Measurements from ENCODE around the gene CFAP77. TPM values are rescaled to one million over a fixed set of nuclear protein-coding genes. Genes with fewer than 3 reads are reported as not detected.

Gene CFAP77
- total RNA-seq, 4 donors from 2014 or later: not detected

DNA sequence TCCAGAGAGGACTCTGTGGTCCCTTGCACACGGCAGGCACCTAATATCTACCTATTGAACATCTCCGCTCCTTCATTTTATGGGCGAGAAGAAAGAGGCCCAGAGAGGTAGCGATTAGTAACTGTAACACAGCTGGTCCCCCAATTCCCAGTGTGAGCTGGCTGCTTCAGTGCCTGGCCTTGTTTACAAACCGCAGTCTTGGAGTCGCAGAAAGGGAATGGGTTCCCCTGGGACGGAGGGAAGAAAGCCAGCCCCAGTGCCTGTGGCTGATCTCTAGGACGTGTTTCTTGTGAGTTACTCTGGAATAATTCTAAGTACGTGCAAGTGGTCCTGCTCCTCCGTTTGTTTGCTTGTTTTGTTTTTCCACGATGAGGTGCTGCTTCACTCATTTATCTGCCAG, 52.0 kb downstream of the CFAP77 start:
- TF ChIP-seq, protein P1, sequence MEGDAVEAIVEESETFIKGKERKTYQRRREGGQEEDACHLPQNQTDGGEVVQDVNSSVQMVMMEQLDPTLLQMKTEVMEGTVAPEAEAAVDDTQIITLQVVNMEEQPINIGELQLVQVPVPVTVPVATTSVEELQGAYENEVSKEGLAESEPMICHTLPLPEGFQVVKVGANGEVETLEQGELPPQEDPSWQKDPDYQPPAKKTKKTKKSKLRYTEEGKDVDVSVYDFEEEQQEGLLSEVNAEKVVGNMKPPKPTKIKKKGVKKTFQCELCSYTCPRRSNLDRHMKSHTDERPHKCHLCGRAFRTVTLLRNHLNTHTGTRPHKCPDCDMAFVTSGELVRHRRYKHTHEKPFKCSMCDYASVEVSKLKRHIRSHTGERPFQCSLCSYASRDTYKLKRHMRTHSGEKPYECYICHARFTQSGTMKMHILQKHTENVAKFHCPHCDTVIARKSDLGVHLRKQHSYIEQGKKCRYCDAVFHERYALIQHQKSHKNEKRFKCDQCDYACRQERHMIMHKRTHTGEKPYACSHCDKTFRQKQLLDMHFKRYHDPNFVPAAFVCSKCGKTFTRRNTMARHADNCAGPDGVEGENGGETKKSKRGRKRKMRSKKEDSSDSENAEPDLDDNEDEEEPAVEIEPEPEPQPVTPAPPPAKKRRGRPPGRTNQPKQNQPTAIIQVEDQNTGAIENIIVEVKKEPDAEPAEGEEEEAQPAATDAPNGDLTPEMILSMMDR (IDR thresholded peaks at IDR 0.05): no peak
- no peak for TF ChIP-seq POLR2A (IDR thresholded peaks at IDR 0.05)
- H3K4me3 ChIP-seq (ENCODE audit: low read depth, poor library complexity, severe bottlenecking): no peak overlapping the region
- DNase-seq (ENCODE audit: low spot score in 2 of 2): no peak
- 70 to 77% methylated on average over 11 of the region's 11 CpGs for WGBS, 2 donors
- intact Hi-C loops (cut with DNase I; ENCODE audit: low total_unique reads): no loop called here

GRCh38 chr9:132464547-132464946, 54.5 kb downstream of the CFAP77 start:
- no peak overlapping the region for H3K4me3 ChIP-seq (ENCODE audit: low read depth, poor library complexity, severe bottlenecking)
- TF ChIP-seq POLR2A (IDR thresholded peaks at IDR 0.05): no peak
- TF ChIP-seq, protein P1 (IDR thresholded peaks at IDR 0.05): no peak
- no peak for DNase-seq (ENCODE audit: low spot score in 2 of 2)
- intact Hi-C loops (cut with DNase I; ENCODE audit: low total_unique reads): no loop called here
- 78 to 87% methylated on average over 9 of the region's 9 CpGs for WGBS, 2 donors

DNA sequence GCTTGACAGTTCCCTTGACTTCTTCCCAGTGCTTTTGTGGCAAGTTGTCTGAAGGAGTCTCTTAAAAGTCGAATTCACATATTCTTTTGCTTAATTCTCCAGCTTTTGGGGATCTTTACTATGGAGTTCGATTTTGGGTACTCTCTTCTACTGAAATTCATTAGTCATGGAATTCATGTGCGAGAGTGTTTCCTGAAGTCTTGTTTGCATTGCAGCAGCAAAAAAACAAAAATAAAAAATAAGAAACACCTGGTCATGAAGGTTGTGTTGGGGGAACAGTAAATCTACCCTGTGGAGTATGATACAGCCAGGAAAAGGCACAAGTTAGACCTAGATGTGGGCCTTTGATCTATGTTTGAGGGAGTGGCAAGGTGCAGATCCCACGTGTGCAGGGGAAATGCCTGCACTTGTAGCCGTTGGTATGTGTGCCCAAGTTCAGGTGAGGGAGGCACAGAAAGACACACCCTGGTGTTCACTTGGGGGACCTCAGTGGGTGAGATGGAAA, 55.2 kb downstream of the CFAP77 start:
- TF ChIP-seq POLR2A (IDR thresholded peaks at IDR 0.05): no peak
- TF ChIP-seq, protein P1 (IDR thresholded peaks at IDR 0.05): no peak
- intact Hi-C loops (cut with DNase I; ENCODE audit: low total_unique reads): no loop called here
- 60 to 66% methylated on average over 5 of the region's 5 CpGs for WGBS, 2 donors

GRCh38 chr9:132472199-132472598, 62.2 kb downstream of the CFAP77 start:
- TF ChIP-seq, protein P1 (IDR thresholded peaks at IDR 0.05): no peak
- no peak for TF ChIP-seq POLR2A (IDR thresholded peaks at IDR 0.05)
- DNase-seq (ENCODE audit: low spot score in 2 of 2): no peak
- no peak overlapping the region for H3K4me3 ChIP-seq (ENCODE audit: low read depth, poor library complexity, severe bottlenecking)
- intact Hi-C loops (cut with DNase I; ENCODE audit: low total_unique reads): no loop called here
- 68 to 78% methylated on average over 4 of the region's 4 CpGs for whole genome bisulfite sequencing, 2 donors

More for the DNA sequence above, 55.2 kb downstream of the CFAP77 start:
- no peak for DNase-seq (ENCODE audit: low spot score in 2 of 2)
- H3K4me3 ChIP-seq (ENCODE audit: low read depth, poor library complexity, severe bottlenecking): no peak overlapping the region

DNA sequence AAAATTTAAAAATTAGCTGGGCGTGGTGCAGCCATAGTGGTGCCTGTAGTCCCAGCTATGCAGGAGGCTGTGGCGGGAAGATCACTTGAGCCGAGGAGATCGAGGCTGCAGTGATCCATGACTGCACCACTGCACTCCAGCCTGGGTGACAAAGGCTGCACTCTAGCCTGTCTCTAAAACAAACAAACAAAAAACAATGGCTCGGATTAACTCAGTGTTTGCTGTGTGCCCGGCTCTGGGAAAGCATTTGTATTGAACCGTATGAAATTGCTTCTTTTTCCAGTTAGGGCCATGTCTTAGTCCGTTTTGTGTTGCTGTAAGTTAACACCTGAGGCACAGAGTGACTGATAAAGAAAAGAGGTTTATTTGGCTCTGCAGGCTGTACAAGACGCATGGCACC, 62.6 kb downstream of the CFAP77 start:
- no peak for TF ChIP-seq POLR2A (IDR thresholded peaks at IDR 0.05)
- TF ChIP-seq, protein P1 (IDR thresholded peaks at IDR 0.05): no peak
- intact Hi-C loops (cut with DNase I; ENCODE audit: low total_unique reads): no loop called here
- DNase-seq (ENCODE audit: low spot score in 2 of 2): no peak
- WGBS, 2 donors: 80 to 83% methylated on average over 9 of the region's 9 CpGs
- H3K4me3 ChIP-seq (ENCODE audit: low read depth, poor library complexity, severe bottlenecking): no peak overlapping the region

GRCh38 chr9:132474253-132474652, 64.2 kb downstream of the CFAP77 start:
- 46 to 47% methylated on average over 14 of the region's 14 CpGs for WGBS, 2 donors
- intact Hi-C loops (cut with DNase I; ENCODE audit: low total_unique reads): no loop called here
- no peak for DNase-seq (ENCODE audit: low spot score in 2 of 2)
- TF ChIP-seq POLR2A (IDR thresholded peaks at IDR 0.05): no peak
- TF ChIP-seq, protein P1 (IDR thresholded peaks at IDR 0.05): no peak
- no peak overlapping the region for H3K4me3 ChIP-seq (ENCODE audit: low read depth, poor library complexity, severe bottlenecking)
